GM12891 (cell line): ENCODE data around the gene PRKN.

ENCODE experiments used
- DNase-seq: peaks from one replicate; pipeline ENCODE4 v3.0.0; 2011; ENCODE audit warnings: low spot score; ENCODE audit not compliant: insufficient read length
- FAIRE-seq: peaks from 2 replicates; lab custom pipeline; 2011; peaks lifted over from hg19 to GRCh38; lab: Jason Lieb, UNC
- PAX5 ChIP-seq: IDR thresholded peaks from 2 replicates; pipeline ENCODE4 v1.6.1; 2011; ENCODE audit warnings: low read length, moderate library complexity, mild to moderate bottlenecking; ENCODE audit not compliant: insufficient read depth, severe bottlenecking
- POLR2A ChIP-seq: IDR thresholded peaks from 2 replicates; pipeline ENCODE4 v1.6.1; 2011; ENCODE audit warnings: low read depth, low read length, control low read depth
- POLR2AphosphoS5 ChIP-seq: IDR thresholded peaks from 2 replicates; pipeline ENCODE4 v1.6.1; 2011; ENCODE audit warnings: low read depth, low read length, control low read depth
- POU2F2 ChIP-seq: IDR thresholded peaks from 2 replicates; pipeline ENCODE4 v1.6.1; 2011; ENCODE audit warnings: low read depth, mild to moderate bottlenecking, control low read depth, low read length, moderate library complexity
- SPI1 ChIP-seq: IDR thresholded peaks from 2 replicates; pipeline ENCODE4 v1.6.1; 2011; ENCODE audit warnings: low read depth, low read length, control low read depth
- TAF1 ChIP-seq: IDR thresholded peaks from 2 replicates; pipeline ENCODE4 v1.6.1; 2011; ENCODE audit warnings: low read depth, low read length, control low read depth

PRKN gene

DNA sequence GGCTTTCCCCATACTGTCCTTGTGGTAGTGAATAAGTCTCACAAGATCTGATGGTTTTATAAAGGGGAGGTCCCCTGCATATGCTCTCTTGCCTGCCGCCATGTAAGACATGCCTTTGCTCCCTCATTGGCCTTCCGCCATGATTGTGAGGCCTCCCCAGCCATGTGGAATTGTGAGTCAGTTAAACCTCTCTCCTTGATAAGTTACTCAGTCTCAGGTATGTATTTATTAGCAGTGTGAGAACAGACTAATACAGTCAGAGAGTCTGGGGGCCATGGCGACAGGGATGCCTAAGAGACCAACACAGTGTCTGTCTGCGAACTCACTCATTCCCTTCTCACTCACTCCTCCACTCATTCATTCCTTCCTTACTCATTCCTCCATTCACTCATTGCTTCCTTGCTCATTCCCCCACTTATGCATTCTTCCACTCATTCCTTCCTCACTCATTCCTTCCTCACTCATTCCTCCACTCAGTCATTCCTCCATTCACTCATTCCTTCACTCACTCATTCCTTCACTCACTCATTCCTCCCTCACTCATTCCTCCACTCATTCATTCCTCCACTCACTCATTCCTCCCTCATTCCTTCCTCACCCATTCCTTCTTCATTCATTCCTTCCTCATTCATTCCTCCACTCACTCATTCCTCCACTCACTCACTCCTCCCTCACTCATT, 1316.2 kb downstream of the PRKN start:
- DNase-seq (no peak), FAIRE-seq (no peak)
- TF ChIP-seq SPI1 (no peak), POLR2AphosphoS5 (no peak), PAX5 (no peak), TAF1 (no peak), POU2F2 (no peak), POLR2A (no peak)

DNA sequence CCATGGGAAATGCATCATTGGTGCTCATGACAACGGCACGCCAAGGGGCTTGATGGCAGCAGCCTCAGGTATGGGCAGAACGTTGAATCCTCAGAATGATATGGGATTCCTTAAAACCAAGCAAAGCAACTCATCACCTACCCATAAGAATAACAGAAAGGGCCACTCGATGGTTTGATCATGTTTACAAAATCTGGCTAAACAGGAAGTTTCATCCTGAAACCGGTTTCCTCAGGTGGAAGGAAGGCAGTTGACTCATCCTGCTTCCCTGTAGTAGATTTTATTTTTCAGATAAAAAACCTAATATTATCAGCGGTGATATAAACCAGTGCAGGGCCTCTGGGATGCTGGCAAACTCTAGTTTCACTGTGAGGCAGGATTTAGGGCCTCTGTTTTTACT, 1316.8 kb downstream of the PRKN start:
- DNase-seq = no peak
- TF ChIP-seq POLR2AphosphoS5 (no peak), SPI1 (no peak), TAF1 (no peak), PAX5 (no peak), POLR2A (no peak), POU2F2 (no peak)
- no peak for FAIRE-seq

GRCh38 chr6:161410076-161410475, 1317.5 kb downstream of the PRKN start:
- TF ChIP-seq POLR2A (no peak), POU2F2 (no peak), TAF1 (no peak), POLR2AphosphoS5 (no peak), PAX5 (no peak)
- DNase-seq (no peak), FAIRE-seq (no peak)

DNA sequence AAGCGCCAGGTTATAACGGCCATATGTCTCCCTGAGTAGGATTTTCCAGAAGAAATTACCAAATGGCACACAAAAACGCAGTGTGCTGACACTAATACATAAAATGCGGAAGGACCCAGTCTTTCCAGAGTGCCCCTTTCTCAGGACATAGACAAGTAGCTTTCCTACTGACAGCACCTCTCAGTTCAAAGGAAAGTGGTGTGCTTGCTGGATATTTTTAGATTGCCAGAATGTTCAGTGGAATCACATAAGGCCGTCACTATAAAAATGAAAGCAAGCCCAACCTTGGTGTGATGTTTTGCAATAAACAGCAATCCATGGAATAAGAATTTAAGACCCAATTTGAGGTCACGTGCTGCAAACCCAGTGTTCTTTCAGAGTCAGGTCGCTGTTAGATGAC, 1318.2 kb downstream of the PRKN start:
- DNase-seq = no peak
- no peak for FAIRE-seq
- no peak for TF ChIP-seq POLR2AphosphoS5
- no peak for TF ChIP-seq SPI1
- no peak for TF ChIP-seq TAF1
- no peak for TF ChIP-seq POLR2A

DNA sequence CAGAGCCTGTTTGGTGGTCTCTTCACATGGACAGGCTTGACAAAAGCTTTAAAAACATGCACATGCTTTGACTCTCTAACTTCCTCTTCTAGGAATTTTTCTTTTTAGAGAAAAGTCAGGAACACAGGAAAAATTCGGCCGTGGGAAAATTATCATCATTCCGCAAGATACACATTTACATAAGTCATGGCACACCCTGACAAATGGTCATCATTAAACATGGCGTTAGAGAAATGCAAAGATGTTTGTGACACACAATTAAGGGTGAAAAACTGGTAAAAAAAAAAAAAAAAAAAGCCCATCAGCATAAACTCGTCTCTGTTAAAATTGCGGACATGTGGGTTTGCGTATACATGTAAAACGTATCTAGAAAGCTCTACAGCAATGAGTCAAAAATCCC, 1319.5 kb downstream of the PRKN start:
- DNase-seq (no peak), FAIRE-seq (no peak)
- TF ChIP-seq POU2F2 (no peak), TAF1 (no peak), PAX5 (no peak)

DNA sequence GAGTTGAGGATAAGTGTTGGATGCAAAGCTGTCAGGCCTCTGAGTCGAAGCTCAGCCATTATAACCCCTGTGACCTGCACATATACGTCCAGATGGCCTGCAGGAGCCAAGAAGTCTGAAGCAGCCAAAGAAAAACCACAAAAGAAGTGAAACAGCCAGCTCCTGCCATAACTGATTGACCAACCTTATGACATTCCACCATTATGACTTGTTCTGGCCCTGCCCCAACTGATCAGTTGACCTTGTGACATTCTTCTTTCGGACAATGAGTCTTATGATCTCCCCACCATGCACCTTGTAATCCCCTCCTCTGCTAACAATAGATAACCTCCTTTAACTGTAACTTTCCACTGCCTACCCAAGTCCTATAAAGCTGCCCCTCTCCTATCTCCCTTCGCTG, 1320.0 kb downstream of the PRKN start:
- TF ChIP-seq POLR2A (no peak), SPI1 (no peak), PAX5 (no peak), POLR2AphosphoS5 (no peak), TAF1 (no peak), POU2F2 (no peak)

DNA sequence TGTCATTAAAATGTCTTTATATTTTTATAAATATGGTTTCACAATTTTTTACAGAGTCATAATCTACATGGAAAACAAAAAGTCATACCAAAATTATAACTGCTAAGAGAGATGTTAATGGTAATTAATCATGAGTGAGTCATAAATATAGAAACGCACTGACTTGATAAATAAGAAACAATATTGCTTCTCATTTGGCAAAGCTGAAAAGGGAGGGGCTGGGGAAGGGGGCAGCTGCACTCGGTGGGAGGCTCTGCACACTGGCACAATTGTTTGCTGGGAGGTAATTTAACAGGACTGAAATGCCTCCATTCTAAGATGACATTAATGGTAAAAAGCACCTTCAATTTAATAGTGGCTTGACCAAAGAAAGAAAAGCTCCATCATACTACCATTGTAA, 1320.5 kb downstream of the PRKN start:
- TF ChIP-seq POLR2AphosphoS5 = no peak
- no peak for TF ChIP-seq PAX5
- no peak for TF ChIP-seq SPI1
- TF ChIP-seq TAF1 = no peak
- no peak for TF ChIP-seq POU2F2
- no peak for TF ChIP-seq POLR2A
- no peak for DNase-seq
- no peak for FAIRE-seq

More for the DNA sequence above, 1320.0 kb downstream of the PRKN start:
- no peak for DNase-seq
- no peak for FAIRE-seq

DNA sequence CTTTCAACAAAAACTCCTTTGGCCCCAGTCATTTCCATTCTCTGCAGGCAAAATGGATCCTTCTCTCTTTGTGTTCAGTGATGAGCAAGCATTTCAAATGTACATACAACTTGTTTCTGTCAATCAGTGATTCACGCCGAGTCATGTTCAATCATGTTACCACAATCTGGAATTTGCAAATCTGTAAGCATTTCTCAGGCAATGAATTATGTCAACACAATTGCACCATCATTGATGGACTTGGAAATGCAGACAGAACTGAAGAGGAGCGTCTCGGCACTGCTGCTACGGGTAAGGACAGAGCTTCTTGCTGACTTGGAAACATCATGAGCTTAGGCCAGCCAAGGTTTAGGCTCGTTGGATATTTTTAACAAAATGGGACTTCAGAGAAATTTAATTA, 1320.9 kb downstream of the PRKN start:
- no peak for TF ChIP-seq POLR2AphosphoS5
- no peak for TF ChIP-seq POU2F2
- TF ChIP-seq POLR2A = no peak
- no peak for TF ChIP-seq TAF1
- TF ChIP-seq SPI1 = no peak
- TF ChIP-seq PAX5 = no peak
- FAIRE-seq (peak; percentile 41), DNase-seq (no peak)

DNA sequence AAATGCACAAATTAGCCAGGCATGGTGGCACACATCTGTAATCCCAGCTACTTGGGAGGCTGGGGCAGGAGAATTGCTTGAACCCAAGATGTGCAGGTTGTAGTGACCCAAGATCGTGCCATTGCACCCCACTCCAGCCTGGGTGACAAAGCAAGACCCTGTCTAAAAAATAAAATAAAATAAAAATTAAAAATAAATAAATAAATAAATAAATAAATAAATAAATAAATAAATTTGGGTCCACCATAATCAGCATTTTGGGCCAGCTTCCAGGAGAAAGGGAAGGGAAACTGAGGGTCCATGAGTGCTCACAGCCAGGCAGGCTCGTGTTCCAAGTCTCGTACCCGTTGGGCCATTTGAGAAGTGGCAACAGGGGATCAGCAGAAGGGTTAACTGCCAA, 1322.1 kb downstream of the PRKN start:
- no peak for FAIRE-seq
- DNase-seq = no peak
- TF ChIP-seq TAF1 (no peak), PAX5 (no peak), SPI1 (no peak), POLR2A (no peak), POLR2AphosphoS5 (no peak)

GRCh38 chr6:161403717-161404116, 1323.8 kb downstream of the PRKN start:
- no peak for FAIRE-seq
- TF ChIP-seq POU2F2 (no peak), POLR2A (no peak), POLR2AphosphoS5 (no peak), TAF1 (no peak), SPI1 (no peak), PAX5 (no peak)

More at GRCh38 chr6:161403717-161404116, 1323.8 kb downstream of the PRKN start:
- DNase-seq = no peak
